ENCODE data around the gene JAZF1.

The JAZF1 gene

DNA sequence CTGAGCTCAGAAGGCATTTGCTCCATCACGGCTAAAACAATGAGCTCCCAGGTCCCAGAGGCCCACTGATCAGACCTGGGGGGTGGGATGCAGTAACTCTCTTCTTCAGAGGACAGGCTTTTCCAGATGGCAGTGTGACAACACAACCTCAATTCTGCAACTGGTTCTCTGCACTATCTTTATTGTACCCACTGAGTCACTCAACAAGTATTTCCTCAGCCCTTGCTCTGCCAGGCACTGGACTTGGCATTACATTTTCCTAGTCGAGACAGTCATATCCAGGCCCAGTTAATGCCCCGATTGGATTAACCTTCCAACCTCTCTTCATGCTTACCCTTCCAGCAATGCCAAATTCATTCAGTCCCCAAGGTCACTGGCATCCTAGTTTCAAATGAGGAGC, 72.6 kb downstream of the JAZF1 start:
- H3K27me3 ChIP-seq (ENCODE audit: control insufficient read depth in 1 of 2, insufficient read depth in 1 of 2, low read length in 2 of 2) = no peaks in the 10 kb centered on the region
- H2AK5ac ChIP-seq (ENCODE audit: low read length, severe bottlenecking) = peak overlapping the region; percentile 53
- H3K4ac ChIP-seq (ENCODE audit: low read depth in 1 of 2, low read length in 2 of 2) = no peak overlapping the region
- DNase-seq = peak; percentile 33
- no peaks in the 10 kb centered on the region for H3K9me3 ChIP-seq (ENCODE audit: control insufficient read depth, low read length)
- peaks cover 12% of the 10 kb centered on the region for H3K4me1 ChIP-seq (ENCODE audit: control insufficient read depth, insufficient read depth, low read depth, low read length)
- no peak overlapping the region for H2BK120ac ChIP-seq (ENCODE audit: low read depth, low read length)
- H2BK15ac ChIP-seq (ENCODE audit: low read depth, poor library complexity, severe bottlenecking) = no peak overlapping the region
- peak overlapping the region in 1 of 2 experiments; percentile 59 for H3K18ac ChIP-seq (ENCODE audit: low read depth in 1 of 2, low read length in 2 of 2)
- H2AFZ ChIP-seq (ENCODE audit: low read depth, low read length) = no peak overlapping the region
- H3K9ac ChIP-seq (ENCODE audit: low read length) = no peak overlapping the region
- peaks cover 0 to 4% of the 10 kb centered on the region in 2 experiments for H3K36me3 ChIP-seq (ENCODE audit: control insufficient read depth in 1 of 2, insufficient read depth in 2 of 2, low read depth in 1 of 2, low read length in 2 of 2)
- H3K4me2 ChIP-seq (ENCODE audit: low read length, poor library complexity, severe bottlenecking) = no peak overlapping the region
- peak overlapping the region; percentile 6 for H3K27ac ChIP-seq (ENCODE audit: low read length, poor library complexity, severe bottlenecking)
- H2BK12ac ChIP-seq (ENCODE audit: low read length in 2 of 2) = peak overlapping the region in 1 of 2 experiments; percentile 21
- no peak overlapping the region for H3K23ac ChIP-seq (ENCODE audit: low read length in 2 of 2)
- peaks cover 33% of the 10 kb centered on the region for H3K79me1 ChIP-seq (replicated peaks; ENCODE audit: low read length, poor library complexity, severe bottlenecking)
- no peak overlapping the region for H2BK5ac ChIP-seq (ENCODE audit: low read depth, low read length, poor library complexity, severe bottlenecking)
- WGBS = 74% methylated on average over 3 of the region's 3 CpGs
- H3K14ac ChIP-seq (ENCODE audit: low read length in 2 of 2) = no peak overlapping the region
- no peak overlapping the region for H3K4me3 ChIP-seq (ENCODE audit: insufficient read depth in 1 of 2, low read depth in 1 of 2, low read length in 2 of 2)
- no peak overlapping the region for H4K8ac ChIP-seq (ENCODE audit: low read length)
- H4K91ac ChIP-seq (ENCODE audit: low read length) = no peak overlapping the region

DNA sequence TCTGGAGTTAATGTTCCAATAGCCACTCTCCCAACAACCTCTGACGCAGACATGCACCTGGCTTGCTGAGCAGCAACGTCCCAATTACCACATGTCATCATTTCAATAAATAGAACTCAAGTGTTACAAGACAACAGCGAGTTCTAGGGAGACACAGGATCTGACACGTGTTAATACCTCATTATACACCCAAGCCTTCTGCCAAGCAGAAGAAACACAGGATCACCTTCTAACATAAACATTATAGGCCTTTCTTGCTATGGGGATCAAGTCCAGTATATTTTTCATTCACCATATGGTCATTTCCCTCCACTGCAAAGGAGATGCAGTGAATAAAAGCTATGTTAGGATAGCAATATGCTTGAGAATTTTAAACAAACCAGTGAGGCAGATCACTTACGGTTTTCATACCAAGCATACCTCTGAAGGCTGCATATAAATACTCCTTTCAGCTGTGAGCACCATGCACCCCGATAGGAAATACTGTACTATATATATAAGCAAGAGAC, 74.2 kb downstream of the JAZF1 start:
- no peak overlapping the region for H3K18ac ChIP-seq (ENCODE audit: low read depth in 1 of 2, low read length in 2 of 2)
- peaks cover 15% of the 10 kb centered on the region for H3K4me1 ChIP-seq (ENCODE audit: control insufficient read depth, insufficient read depth, low read depth, low read length)
- H3K79me1 ChIP-seq (replicated peaks; ENCODE audit: low read length, poor library complexity, severe bottlenecking) = peaks cover 33% of the 10 kb centered on the region
- H3K36me3 ChIP-seq (ENCODE audit: control insufficient read depth in 1 of 2, insufficient read depth in 2 of 2, low read depth in 1 of 2, low read length in 2 of 2) = peaks cover 0 to 4% of the 10 kb centered on the region in 2 experiments
- no peak overlapping the region for H3K4ac ChIP-seq (ENCODE audit: low read depth in 1 of 2, low read length in 2 of 2)
- H2AK5ac ChIP-seq (ENCODE audit: low read length, severe bottlenecking) = no peak overlapping the region
- no peak overlapping the region for H2BK15ac ChIP-seq (ENCODE audit: low read depth, poor library complexity, severe bottlenecking)
- no peak overlapping the region for H4K91ac ChIP-seq (ENCODE audit: low read length)
- no peak overlapping the region for H2BK5ac ChIP-seq (ENCODE audit: low read depth, low read length, poor library complexity, severe bottlenecking)
- H2BK12ac ChIP-seq (ENCODE audit: low read length in 2 of 2) = no peak overlapping the region
- peak; percentile 68 for DNase-seq
- H4K8ac ChIP-seq (ENCODE audit: low read length) = no peak overlapping the region
- 22% methylated on average over 5 of the region's 6 CpGs for WGBS
- no peak overlapping the region for H2AFZ ChIP-seq (ENCODE audit: low read depth, low read length)
- H3K4me2 ChIP-seq (ENCODE audit: low read length, poor library complexity, severe bottlenecking) = peak overlapping the region; percentile 0
- no peaks in the 10 kb centered on the region for H3K9me3 ChIP-seq (ENCODE audit: control insufficient read depth, low read length)
- H3K27me3 ChIP-seq (ENCODE audit: control insufficient read depth in 1 of 2, insufficient read depth in 1 of 2, low read length in 2 of 2) = no peaks in the 10 kb centered on the region
- no peak overlapping the region for H3K9ac ChIP-seq (ENCODE audit: low read length)
- no peak overlapping the region for H3K23ac ChIP-seq (ENCODE audit: low read length in 2 of 2)
- H3K27ac ChIP-seq (ENCODE audit: low read length, poor library complexity, severe bottlenecking) = peak overlapping the region; percentile 75
- no peak overlapping the region for H3K4me3 ChIP-seq (ENCODE audit: insufficient read depth in 1 of 2, low read depth in 1 of 2, low read length in 2 of 2)
- no peak overlapping the region for H3K14ac ChIP-seq (ENCODE audit: low read length in 2 of 2)
- no peak overlapping the region for H2BK120ac ChIP-seq (ENCODE audit: low read depth, low read length)

DNA sequence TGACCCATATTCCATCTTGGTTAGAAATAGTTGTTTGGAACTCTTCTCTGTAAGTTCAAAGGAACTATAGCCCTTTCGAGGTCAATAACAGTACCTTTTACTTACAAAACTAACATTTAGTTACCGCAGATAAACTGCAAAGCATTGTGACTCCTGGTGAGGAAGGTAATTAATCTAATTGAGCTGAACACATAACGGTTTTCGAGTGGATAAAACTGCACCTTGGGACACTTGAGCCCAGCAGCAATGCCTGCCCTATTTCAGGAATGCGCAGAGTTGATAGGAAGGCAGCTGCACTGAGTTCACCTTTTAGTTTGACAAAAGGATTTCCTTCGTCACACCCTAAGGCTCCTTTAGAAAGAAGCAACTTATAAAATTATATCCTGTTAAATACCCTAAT, 75.4 kb downstream of the JAZF1 start:
- Histone ChIP-seq H2BK5ac (ENCODE audit: low read depth, low read length, poor library complexity, severe bottlenecking) (no peak overlapping the region), H4K8ac (ENCODE audit: low read length) (no peak overlapping the region), H4K91ac (ENCODE audit: low read length) (no peak overlapping the region), H3K27me3 (ENCODE audit: control insufficient read depth in 1 of 2, insufficient read depth in 1 of 2, low read length in 2 of 2) (no peaks in the 10 kb centered on the region), H2AK5ac (ENCODE audit: low read length, severe bottlenecking) (no peak overlapping the region), H3K36me3 (ENCODE audit: control insufficient read depth in 1 of 2, insufficient read depth in 2 of 2, low read depth in 1 of 2, low read length in 2 of 2) (peaks cover 4 to 5% of the 10 kb centered on the region in 2 experiments), H3K4me2 (ENCODE audit: low read length, poor library complexity, severe bottlenecking) (no peak overlapping the region), H3K9ac (ENCODE audit: low read length) (no peak overlapping the region), H3K79me1 (replicated peaks; ENCODE audit: low read length, poor library complexity, severe bottlenecking) (peaks cover 35% of the 10 kb centered on the region), H3K23ac (ENCODE audit: low read length in 2 of 2) (no peak overlapping the region), H3K27ac (ENCODE audit: low read length, poor library complexity, severe bottlenecking) (peak overlapping the region; percentile 75), H2AFZ (ENCODE audit: low read depth, low read length) (no peak overlapping the region), H3K14ac (ENCODE audit: low read length in 2 of 2) (no peak overlapping the region), H3K4me1 (ENCODE audit: control insufficient read depth, insufficient read depth, low read depth, low read length) (peaks cover 15% of the 10 kb centered on the region), H3K9me3 (ENCODE audit: control insufficient read depth, low read length) (no peaks in the 10 kb centered on the region), H2BK12ac (ENCODE audit: low read length in 2 of 2) (no peak overlapping the region), H3K4me3 (ENCODE audit: insufficient read depth in 1 of 2, low read depth in 1 of 2, low read length in 2 of 2) (no peak overlapping the region), H3K4ac (ENCODE audit: low read depth in 1 of 2, low read length in 2 of 2) (no peak overlapping the region), H3K18ac (ENCODE audit: low read depth in 1 of 2, low read length in 2 of 2) (no peak overlapping the region), H2BK120ac (ENCODE audit: low read depth, low read length) (no peak overlapping the region), H2BK15ac (ENCODE audit: low read depth, poor library complexity, severe bottlenecking) (no peak overlapping the region)
- no peak for DNase-seq
- 92% methylated on average over 4 of the region's 6 CpGs for WGBS

DNA sequence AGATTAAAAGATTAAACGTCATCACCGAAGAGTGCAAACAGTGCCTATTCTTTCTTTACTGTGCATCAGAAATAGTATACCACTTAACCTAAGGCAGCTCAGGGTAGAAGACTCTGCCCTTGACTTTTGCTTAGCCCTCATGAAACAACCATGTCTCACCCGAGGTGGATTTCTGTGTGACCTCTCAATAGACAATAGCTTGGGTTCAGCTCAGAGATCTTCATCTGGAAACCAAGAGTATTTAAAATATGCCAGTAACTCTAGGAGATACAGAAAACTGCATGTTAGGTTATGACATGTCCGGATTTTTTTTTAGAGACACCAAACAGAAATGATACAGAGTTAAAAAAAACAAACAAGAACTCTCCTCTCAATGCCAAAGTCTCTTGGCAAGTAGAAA, 75.8 kb downstream of the JAZF1 start:
- Histone ChIP-seq H3K4me3 (ENCODE audit: insufficient read depth in 1 of 2, low read depth in 1 of 2, low read length in 2 of 2) (no peak overlapping the region), H4K8ac (ENCODE audit: low read length) (no peak overlapping the region), H3K4me1 (ENCODE audit: control insufficient read depth, insufficient read depth, low read depth, low read length) (peaks cover 15% of the 10 kb centered on the region), H3K9ac (ENCODE audit: low read length) (no peak overlapping the region), H2AFZ (ENCODE audit: low read depth, low read length) (no peak overlapping the region), H3K23ac (ENCODE audit: low read length in 2 of 2) (no peak overlapping the region), H2AK5ac (ENCODE audit: low read length, severe bottlenecking) (no peak overlapping the region), H3K9me3 (ENCODE audit: control insufficient read depth, low read length) (no peaks in the 10 kb centered on the region), H3K27ac (ENCODE audit: low read length, poor library complexity, severe bottlenecking) (peak overlapping the region; percentile 75), H3K18ac (ENCODE audit: low read depth in 1 of 2, low read length in 2 of 2) (no peak overlapping the region), H3K79me1 (replicated peaks; ENCODE audit: low read length, poor library complexity, severe bottlenecking) (peaks cover 35% of the 10 kb centered on the region), H3K27me3 (ENCODE audit: control insufficient read depth in 1 of 2, insufficient read depth in 1 of 2, low read length in 2 of 2) (no peaks in the 10 kb centered on the region), H4K91ac (ENCODE audit: low read length) (no peak overlapping the region), H3K14ac (ENCODE audit: low read length in 2 of 2) (no peak overlapping the region), H3K36me3 (ENCODE audit: control insufficient read depth in 1 of 2, insufficient read depth in 2 of 2, low read depth in 1 of 2, low read length in 2 of 2) (peaks cover 4 to 5% of the 10 kb centered on the region in 2 experiments), H2BK5ac (ENCODE audit: low read depth, low read length, poor library complexity, severe bottlenecking) (no peak overlapping the region), H2BK12ac (ENCODE audit: low read length in 2 of 2) (no peak overlapping the region), H2BK120ac (ENCODE audit: low read depth, low read length) (no peak overlapping the region), H2BK15ac (ENCODE audit: low read depth, poor library complexity, severe bottlenecking) (no peak overlapping the region), H3K4ac (ENCODE audit: low read depth in 1 of 2, low read length in 2 of 2) (no peak overlapping the region), H3K4me2 (ENCODE audit: low read length, poor library complexity, severe bottlenecking) (no peak overlapping the region)
- DNase-seq = no peak
- WGBS = 98% methylated on average over 3 of the region's 4 CpGs
